CD4-positive, alpha-beta T cell treated with Interleukin-17A for 4 hours (primary cell): ENCODE results near the gene SLC25A10.

ENCODE experiments used
- DNase-seq: peaks from one replicate; pipeline ENCODE4 v3.0.0-alpha.2; 2020; ENCODE audit warnings: mixed read lengths

The SLC25A10 gene, protein sequence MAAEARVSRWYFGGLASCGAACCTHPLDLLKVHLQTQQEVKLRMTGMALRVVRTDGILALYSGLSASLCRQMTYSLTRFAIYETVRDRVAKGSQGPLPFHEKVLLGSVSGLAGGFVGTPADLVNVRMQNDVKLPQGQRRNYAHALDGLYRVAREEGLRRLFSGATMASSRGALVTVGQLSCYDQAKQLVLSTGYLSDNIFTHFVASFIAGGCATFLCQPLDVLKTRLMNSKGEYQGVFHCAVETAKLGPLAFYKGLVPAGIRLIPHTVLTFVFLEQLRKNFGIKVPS

GRCh38 chr17:81711814-81712467 lies at the start of gene SLC25A10:
Gene SLC25A10, plus strand, starts transcription at chr17:81712284. Its CDS starts 143 bp downstream, at chr17:81712427.
- DNase-seq, result peak; percentile 85

DNA sequence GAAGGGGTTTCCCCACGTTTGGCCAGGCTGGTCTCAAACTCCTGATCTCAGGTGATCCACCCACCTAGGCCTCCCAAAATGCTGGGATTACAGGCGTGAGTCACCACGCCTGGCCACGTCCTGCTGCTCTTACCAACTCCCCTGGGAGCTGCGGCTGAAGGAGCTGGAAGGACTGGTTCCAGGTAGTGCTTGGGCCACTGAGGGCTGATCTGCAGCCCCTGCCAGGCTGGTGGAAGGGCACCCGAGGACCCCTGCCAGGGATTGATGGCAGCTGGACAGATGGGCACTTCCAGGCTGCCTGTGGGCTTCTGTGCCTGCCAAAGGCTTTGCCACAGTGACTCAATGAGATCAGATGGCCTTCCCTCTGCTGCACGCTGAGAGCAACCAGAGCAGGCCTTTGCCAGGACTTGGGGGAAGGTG lies 48.0 kb upstream of the SLC25A10 start:
- DNase-seq, result no peak

DNA sequence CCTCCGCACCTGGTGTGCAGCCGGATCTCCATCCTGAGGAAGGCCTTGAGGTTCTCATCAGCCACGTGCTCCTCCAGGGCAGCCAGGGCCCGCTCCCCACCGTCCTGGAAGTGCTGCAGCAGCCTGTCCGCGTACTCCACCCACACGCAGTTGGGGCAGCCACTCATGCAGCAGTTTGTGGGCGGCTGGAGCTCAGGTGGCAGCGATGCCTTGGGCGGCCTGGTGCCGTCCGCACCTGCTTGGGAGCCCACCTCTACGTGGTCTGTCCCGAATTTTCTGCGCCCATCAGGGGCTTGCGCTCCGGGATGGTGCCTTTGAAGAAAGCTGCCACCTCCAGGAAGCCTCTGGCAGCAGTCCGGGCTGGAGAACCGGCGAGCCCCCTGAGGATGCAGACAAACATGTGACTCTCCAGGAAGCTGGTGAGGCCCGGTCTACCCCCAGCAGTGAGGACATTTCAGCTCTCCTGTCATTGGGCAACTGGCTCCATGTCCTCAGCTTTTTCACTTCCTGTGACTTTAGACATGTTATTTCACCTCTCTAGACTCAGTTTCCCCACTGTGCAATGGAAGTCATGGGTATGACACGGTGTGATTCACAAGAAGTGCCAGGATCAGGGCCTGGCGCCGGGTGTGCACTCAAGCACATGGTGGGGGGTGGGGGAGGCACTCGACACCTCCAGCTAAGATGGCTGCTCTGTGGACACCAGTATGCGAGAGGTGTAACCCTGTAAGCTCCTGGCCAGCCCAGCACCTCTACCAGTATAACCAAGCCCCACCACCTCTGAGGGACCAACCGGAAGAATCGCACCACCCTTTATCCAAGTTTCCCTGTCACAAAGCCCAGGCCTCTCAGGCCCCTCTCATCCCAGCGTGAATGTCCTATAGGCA lies 46.6 kb upstream of the SLC25A10 start:
- peak; percentile 39 for DNase-seq

- DNase-seq, result peak; percentile 43
These were observed 46.1 kb upstream of the SLC25A10 start for GRCh38 chr17:81666092-81666341.

DNA sequence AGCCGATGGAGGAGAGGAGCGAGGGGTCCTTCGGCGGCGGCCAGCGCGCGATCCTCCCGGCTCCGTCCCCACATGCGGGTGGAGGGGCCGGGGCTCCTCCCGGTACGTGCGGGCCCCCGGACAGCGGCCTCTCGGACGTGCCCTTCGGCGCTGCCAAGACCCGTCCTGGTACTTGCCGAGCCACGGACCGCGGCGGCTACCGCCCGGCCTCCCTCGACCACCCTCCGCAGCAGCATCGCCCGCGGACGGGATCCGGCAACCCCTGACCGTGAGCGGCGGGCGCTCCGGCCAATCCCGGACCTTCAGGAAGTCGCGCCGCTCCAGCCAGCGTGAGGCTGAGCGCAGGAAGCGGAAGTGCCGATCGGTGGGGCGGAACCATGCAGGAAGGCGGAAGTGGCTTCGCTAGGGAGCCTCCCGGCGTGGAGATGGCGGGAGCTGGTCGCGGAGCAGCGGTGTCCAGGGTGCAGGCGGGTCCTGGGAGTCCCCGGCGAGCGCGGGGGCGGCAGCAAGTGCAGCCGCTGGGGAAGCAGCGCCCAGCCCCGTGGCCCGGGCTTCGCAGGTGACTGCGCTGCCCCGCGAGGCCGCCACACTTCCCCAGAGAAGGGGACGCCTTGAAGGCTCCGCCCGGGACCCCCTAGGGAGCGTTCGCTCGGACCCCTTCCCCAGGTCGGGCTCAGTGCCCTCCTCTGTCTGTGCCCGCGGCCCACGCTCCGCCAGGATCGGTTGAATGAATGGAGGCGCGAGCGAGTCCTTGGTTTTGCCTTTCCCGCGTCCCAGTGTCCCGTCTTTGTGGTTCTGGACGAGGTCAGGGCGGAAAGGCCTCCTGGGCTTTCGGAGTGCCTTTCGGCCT lies 45.5 kb upstream of the SLC25A10 start, which contains the start of the genes CCDC137 and OXLD1:
TSS of gene CCDC137 (plus strand) at position 396 of the 850 bp plus-strand sequence. CDS start at position 426, 30 bp downstream.
TSS of gene OXLD1 (minus strand) at position 264 of the 850 bp plus-strand sequence. CDS start at position 236, 28 bp downstream.
- DNase-seq, result peak; percentile 95

GRCh38 chr17:81667754-81668153 lies 44.3 kb upstream of the SLC25A10 start:
- DNase-seq, result peak; percentile 15

GRCh38 chr17:81672504-81672903 lies 39.6 kb upstream of the SLC25A10 start:
- DNase-seq, result no peak

DNA sequence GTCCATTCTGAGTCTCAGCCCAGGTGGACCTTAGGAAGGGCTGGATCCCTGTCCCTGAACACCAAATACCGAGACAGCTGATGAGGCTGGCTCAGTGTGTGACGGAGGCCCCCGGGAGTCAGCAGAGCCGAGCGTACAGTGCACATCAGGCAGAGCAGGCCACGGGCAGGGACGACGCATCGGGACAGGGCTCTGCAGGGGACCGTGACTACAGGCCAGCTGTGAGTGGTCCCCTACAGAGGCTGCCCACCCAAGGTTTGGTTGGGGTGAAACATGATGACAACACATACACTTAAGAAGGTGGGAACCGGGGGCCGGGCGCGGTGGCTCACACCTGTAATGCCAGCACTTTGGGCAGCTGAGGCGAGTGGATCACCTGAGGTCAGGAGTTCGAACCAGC lies 39.1 kb upstream of the SLC25A10 start:
- no peak for DNase-seq

- no peak for DNase-seq
These were observed 38.4 kb upstream of the SLC25A10 start for GRCh38 chr17:81673561-81674258.

GRCh38 chr17:81675515-81676221 lies 36.4 kb upstream of the SLC25A10 start:
- peak; percentile 20 for DNase-seq

- no peak for DNase-seq
These were observed 35.2 kb upstream of the SLC25A10 start for GRCh38 chr17:81676906-81677305.

DNA sequence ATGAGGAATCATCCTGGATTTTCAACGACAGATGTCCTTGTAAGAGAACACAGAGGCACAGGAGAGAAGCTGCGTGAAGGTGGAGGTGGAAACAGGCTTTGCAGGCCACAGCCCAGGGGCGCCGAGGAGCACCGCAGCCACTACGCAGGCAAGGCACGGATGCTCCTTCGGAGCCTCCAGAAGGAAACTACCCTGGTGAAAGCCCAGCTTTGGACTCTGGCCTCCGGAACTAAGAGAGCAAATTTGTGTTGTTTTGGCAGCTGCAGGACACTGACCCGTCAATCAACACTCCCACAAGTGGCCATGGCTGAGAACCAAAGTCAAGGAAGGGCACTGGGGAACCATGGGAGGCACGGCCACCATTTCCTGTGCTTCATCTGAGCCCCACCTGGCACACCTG lies 31.9 kb upstream of the SLC25A10 start:
- DNase-seq, result no peak

DNA sequence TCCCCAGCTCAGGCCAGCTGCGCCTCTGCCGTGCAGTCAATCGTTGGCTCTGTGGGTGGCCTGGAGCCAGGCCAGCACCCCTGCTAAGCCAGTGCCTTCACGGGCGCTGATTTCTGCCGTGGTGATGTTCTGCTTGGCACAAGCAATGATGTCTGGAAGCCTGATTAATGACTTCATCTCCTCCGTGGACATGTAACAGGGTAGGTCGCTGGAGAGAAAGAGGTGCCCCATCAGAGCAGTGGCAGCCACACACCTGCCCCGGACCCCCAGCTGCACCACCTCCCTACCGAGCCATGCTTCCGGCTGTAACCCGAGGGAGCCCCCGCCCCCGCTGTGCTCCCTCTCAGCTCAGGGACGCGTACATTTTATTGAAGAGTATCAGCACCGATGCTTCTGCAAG lies 30.4 kb upstream of the SLC25A10 start:
- no peak for DNase-seq

GRCh38 chr17:81682565-81683207 lies 29.4 kb upstream of the SLC25A10 start:
- no peak for DNase-seq

GRCh38 chr17:81683208-81683583 lies 28.9 kb upstream of the SLC25A10 start:
- DNase-seq, result peak; percentile 13

- DNase-seq, result peak; percentile 97
These were observed 28.3 kb upstream of the SLC25A10 start, which contains the start of the genes ARL16 and HGS for GRCh38 chr17:81683584-81684441. Gene ARL16, minus strand, starts transcription at chr17:81683797. Its CDS starts 44 bp downstream, at chr17:81683753. Gene HGS, plus strand, starts transcription at chr17:81684011. Its CDS starts 56 bp downstream, at chr17:81684067.

- DNase-seq, result peak; percentile 28
These were observed 27.6 kb upstream of the SLC25A10 start for GRCh38 chr17:81684442-81684911.

DNA sequence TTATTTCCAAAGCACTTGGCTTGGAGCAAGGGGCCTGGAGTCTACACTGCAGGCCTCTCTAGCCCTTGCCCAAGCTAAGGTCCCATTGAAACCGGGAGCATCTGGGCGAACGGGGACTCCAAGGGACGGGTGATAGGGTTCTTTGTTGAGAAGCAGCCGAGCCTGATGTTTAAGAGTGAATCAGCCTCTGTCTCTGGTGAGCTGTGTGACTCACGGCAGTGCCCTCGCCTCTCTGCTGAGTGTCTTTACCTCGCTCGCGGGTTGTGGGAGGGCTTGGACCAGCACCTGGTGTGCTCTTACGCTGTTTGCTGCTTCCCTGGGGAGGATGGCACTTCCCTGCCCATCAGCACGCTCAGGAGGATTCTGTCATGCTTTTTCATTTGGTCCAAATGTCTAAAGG lies 27.0 kb upstream of the SLC25A10 start:
- peak; percentile 41 for DNase-seq

- no peak for DNase-seq
These were observed 25.5 kb upstream of the SLC25A10 start for GRCh38 chr17:81686614-81687013.
